Astrocyte (in vitro differentiated cells and primary cell): ENCODE results near the gene EDDM13.

Experiments used
- EZH2 ChIP-seq: IDR thresholded peaks from 2 replicates; pipeline ENCODE4 v1.6.1; 2012; ENCODE audit warnings: mild to moderate bottlenecking, low read length, inconsistent platforms; ENCODE audit not compliant: insufficient read depth
- TF ChIP-seq, protein P1 (sequence below): IDR thresholded peaks from 2 replicates; pipeline ENCODE4 v1.5.1; 2011; ENCODE audit warnings: low read depth, mild to moderate bottlenecking, inconsistent platforms, low read length, moderate library complexity; ENCODE audit not compliant: insufficient read depth

DNA sequence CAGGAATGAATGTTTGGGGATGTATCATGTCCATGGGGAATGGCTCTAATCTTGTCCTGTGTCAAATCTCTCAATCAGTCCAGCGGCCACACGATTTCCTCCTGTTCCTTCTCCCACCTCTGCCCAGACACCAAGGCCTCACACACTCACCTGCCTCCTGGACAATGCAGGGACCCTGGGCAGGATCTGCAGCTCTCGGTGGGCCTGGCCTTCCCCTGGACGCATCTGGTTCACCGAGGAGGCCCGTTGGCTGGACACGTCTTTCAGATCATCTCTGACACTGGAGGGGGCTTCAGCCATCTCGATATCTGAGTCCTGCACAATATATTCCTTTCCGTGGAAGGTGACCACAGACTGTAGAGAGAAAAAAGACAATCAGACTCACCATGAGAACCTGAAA is 49.1 kb upstream of the EDDM13 start:
- TF ChIP-seq, protein P1, sequence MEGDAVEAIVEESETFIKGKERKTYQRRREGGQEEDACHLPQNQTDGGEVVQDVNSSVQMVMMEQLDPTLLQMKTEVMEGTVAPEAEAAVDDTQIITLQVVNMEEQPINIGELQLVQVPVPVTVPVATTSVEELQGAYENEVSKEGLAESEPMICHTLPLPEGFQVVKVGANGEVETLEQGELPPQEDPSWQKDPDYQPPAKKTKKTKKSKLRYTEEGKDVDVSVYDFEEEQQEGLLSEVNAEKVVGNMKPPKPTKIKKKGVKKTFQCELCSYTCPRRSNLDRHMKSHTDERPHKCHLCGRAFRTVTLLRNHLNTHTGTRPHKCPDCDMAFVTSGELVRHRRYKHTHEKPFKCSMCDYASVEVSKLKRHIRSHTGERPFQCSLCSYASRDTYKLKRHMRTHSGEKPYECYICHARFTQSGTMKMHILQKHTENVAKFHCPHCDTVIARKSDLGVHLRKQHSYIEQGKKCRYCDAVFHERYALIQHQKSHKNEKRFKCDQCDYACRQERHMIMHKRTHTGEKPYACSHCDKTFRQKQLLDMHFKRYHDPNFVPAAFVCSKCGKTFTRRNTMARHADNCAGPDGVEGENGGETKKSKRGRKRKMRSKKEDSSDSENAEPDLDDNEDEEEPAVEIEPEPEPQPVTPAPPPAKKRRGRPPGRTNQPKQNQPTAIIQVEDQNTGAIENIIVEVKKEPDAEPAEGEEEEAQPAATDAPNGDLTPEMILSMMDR, result no peak
- no peak for TF ChIP-seq EZH2
